Measurements from ENCODE around the gene HOXB4. TPM values are rescaled to one million over a fixed set of nuclear protein-coding genes. Genes with fewer than 3 reads are reported as not detected.

The HOXB4 gene
- total RNA-seq, 4 donors from 2014 or later = 0.67 to 1.2 (median 0.80) TPM

DNA sequence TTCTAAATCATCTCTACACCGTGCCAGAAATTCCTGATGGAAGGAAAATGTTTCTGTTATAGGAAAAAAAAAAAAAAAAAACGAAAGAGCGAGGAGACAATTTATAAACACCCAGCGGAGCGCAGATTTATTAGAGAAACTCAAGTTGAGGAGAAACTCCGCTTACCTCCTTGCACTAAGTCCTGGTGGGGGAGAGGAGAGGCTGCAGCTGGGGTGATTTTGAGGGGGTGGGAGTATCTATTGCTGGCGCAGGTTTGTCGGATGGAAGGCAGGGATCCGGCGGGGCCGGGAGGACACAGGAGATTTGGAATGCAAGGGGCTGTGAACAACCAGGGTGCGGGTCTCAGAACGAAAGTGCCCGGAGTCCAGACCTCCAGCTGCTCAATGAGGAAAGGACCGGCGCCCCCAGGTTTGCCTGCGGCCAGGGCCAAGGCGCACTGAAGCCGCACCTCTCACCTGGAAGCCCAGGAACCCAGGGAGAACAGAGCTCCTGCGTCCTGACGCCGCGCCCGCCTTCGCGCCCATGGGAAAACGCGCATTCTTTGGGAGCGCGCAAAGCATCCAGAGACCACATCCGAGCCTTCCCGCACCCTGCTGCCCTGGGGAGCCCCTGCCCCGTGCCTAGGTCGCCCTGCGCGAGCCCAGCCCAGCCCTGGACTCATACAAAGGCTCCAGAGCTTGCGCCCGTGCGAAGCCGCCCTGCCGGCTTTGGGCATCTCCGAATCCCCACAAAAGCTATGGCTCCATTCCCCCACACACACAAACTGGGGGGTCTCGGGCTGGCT is 39.5 kb upstream of the HOXB4 start:
- peaks cover 92% of the 10 kb centered on the region for H3K27me3 ChIP-seq
- intact Hi-C loops (cut with DNase I) = loop anchor here (10.0 kb wide), 1 partner anchor 283 kb away; no protein-coding TSS in a partner anchor
- H3K36me3 ChIP-seq = no peaks in the 10 kb centered on the region
- peaks cover 4 to 14% of the 10 kb centered on the region in 2 donors for H3K4me1 ChIP-seq
- H3K4me3 ChIP-seq (replicated peaks in 1 of 3) = no peak overlapping the region
- H3K9me3 ChIP-seq = no peaks in the 10 kb centered on the region
- DNase-seq = no peak
- TF ChIP-seq POLR2A (IDR thresholded peaks at IDR 0.05) = no peak
- TF ChIP-seq, protein P1, sequence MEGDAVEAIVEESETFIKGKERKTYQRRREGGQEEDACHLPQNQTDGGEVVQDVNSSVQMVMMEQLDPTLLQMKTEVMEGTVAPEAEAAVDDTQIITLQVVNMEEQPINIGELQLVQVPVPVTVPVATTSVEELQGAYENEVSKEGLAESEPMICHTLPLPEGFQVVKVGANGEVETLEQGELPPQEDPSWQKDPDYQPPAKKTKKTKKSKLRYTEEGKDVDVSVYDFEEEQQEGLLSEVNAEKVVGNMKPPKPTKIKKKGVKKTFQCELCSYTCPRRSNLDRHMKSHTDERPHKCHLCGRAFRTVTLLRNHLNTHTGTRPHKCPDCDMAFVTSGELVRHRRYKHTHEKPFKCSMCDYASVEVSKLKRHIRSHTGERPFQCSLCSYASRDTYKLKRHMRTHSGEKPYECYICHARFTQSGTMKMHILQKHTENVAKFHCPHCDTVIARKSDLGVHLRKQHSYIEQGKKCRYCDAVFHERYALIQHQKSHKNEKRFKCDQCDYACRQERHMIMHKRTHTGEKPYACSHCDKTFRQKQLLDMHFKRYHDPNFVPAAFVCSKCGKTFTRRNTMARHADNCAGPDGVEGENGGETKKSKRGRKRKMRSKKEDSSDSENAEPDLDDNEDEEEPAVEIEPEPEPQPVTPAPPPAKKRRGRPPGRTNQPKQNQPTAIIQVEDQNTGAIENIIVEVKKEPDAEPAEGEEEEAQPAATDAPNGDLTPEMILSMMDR (IDR thresholded peaks at IDR 0.05) = no peak
- no peak overlapping the region for H3K27ac ChIP-seq
- WGBS, 2 donors = 5 to 9% methylated on average over 27 to 37 of the region's 43 CpGs

DNA sequence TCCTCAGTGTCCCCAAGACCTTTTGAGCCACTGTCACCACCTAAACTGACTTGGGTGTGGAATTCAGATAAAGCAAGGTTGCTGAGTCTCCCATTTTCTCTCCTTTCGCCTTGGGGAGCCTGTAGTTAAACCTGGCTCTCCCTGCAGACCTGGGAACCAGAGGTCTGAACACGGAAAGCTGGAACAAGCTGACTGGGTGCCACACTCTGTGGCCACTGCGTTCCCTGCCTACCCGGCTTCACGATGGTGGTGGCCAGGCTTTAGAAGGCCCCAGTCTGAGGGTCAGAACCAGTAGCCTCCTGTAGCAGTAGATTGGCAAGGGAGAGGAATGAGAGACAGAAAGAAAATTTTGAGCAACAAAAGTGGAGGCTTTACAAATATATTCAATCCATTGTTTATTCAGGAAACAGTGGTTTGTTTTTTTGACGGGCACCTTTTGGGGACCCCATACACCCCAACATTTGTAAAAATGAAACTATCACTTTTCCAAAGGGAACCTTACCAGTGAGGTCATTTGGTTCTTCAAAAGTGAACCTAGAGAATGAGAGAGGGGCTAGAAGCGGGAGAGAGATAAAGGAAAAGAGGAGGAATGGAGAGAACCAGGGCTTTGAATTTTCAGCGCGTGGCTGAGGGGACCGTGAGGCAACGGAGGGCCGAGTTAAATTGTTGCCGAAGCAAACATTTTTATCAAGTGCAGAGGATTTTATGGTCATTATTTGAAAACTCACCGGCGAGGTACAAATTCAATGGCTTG is 38.7 kb upstream of the HOXB4 start:
- TF ChIP-seq, protein P1 (IDR thresholded peaks at IDR 0.05) = no peak
- no peak for TF ChIP-seq POLR2A (IDR thresholded peaks at IDR 0.05)
- no peaks in the 10 kb centered on the region for H3K36me3 ChIP-seq
- peaks cover 96% of the 10 kb centered on the region for H3K27me3 ChIP-seq
- peaks cover 4 to 21% of the 10 kb centered on the region in 2 donors for H3K4me1 ChIP-seq
- intact Hi-C loops (cut with DNase I) = loop anchor here (10.0 kb wide), 1 partner anchor 282 kb away; no protein-coding TSS in a partner anchor
- H3K27ac ChIP-seq = no peak overlapping the region
- no peak overlapping the region for H3K4me3 ChIP-seq (replicated peaks in 1 of 3)
- DNase-seq = no peak
- WGBS, 2 donors = 12 to 17% methylated on average over 15 of the region's 15 CpGs
- H3K9me3 ChIP-seq = no peaks in the 10 kb centered on the region

DNA sequence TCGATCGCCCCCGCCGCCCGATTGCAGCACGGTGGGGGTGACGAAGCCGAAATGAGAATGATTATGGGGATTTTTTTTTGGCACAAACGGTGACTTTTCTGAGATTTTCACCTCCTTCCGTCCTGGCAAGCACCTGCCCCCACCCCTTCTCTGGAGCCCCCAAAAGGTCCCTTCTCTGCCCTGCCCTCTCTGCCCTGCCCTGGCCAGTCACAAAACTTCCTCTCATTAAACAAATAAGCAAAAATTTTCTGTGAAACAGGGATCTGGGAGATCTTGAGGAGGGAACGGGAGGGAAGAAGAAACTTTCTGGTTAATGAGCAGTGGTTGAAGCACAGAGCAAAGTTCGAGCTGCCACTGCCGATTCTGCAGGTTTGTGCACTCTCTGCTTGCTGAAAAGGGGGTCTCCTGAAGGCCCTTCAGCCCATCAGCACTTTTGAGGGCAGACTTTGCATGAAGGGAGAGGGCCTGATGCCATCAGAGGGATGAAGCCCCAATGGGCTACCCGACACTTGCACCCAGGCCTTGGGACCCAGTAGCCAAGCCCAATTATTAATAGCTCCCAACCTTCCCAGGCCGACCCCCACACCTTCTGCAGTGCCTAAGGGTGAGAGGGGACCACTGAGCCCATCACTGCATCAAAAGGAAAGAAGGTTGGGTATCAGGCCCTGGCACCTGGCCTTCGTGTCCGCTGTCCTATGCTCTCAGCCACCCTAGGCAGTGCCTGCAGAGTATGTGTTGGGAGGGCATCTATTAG is 38.0 kb upstream of the HOXB4 start:
- H3K27ac ChIP-seq = no peak overlapping the region
- no peak for TF ChIP-seq POLR2A (IDR thresholded peaks at IDR 0.05)
- TF ChIP-seq, protein P1 (IDR thresholded peaks at IDR 0.05) = no peak
- WGBS, 2 donors = 14 to 22% methylated on average over 15 to 17 of the region's 17 CpGs
- no peaks in the 10 kb centered on the region for H3K36me3 ChIP-seq
- peaks cover 94% of the 10 kb centered on the region for H3K27me3 ChIP-seq
- intact Hi-C loops (cut with DNase I) = loop anchor here (10.0 kb wide), 1 partner anchor 281 kb away; no protein-coding TSS in a partner anchor
- no peaks in the 10 kb centered on the region for H3K9me3 ChIP-seq
- DNase-seq = no peak
- H3K4me1 ChIP-seq = peaks cover 4 to 29% of the 10 kb centered on the region in 2 donors
- H3K4me3 ChIP-seq (replicated peaks in 1 of 3) = no peak overlapping the region

DNA sequence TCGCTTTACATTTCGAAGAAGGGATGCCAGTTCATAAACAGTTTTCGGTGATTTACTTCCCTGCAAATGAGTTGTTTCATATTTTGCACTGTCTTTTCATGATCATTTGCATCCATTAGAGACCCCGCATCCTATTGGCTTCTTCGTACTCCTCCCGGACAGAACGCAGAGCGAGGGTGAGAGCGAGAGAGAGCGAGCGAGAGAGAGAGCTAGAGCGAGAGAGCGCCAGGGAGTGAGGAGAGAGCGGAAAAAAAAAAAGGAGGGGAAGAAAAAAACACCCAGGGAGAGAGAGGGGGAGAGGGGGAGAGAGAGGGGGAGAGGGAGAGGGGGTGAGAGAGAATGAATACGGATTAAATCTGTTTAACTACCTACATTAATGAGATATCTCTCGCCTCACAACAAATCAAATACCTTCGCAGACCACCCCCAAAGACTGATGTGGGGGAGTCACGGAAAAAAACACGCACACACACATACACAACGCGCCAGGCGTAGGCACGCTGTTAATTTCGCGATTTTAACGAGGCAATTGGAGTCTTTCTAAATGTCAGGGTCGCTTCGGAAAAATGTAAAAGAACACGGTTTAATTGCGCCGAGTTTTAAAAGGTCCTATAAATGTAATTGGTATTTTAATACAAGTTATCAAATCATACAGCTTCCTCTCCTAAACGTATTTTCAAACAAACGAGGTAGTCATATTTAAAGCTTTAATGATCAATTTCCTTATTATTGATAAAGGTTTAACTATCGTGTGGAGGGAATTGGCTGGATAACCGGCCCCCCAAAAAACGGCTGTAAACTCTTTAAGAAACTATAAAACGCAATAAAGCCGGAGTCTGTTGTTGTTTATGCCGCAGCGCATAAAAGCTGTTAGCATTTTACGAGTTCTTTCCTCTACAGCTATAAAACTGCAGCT is 37.2 kb upstream of the HOXB4 start, which contains the start of gene HOXB8:
Gene HOXB8 (minus strand): TSS at position 246 of the 916 bp plus-strand sequence. CDS start 588 bp downstream, outside the sequence.
- Histone ChIP-seq H3K36me3 (no peaks in the 10 kb centered on the region), H3K27ac (no peak within 1 kb of the TSS), H3K9me3 (no peaks in the 10 kb centered on the region), H3K4me1 (peaks cover 9 to 37% of the 10 kb centered on the region in 2 donors), H3K27me3 (peaks cover 94% of the 10 kb centered on the region), H3K4me3 (replicated peaks in 1 of 3) (no peak within 1 kb of the TSS)
- intact Hi-C loops (cut with DNase I) = loop anchor here (10.0 kb wide), 1 partner anchor 281 kb away; no protein-coding TSS in a partner anchor
- no peak for DNase-seq
- TF ChIP-seq POLR2A (IDR thresholded peaks at IDR 0.05) = no peak
- TF ChIP-seq, protein P1 (IDR thresholded peaks at IDR 0.05) = no peak
- WGBS, 2 donors = 11 to 13% methylated on average over 41 of the region's 41 CpGs
